Psoas muscle (tissue), 8 donors: ENCODE data around the gene MAML2. TPM values are rescaled to one million over a fixed set of nuclear protein-coding genes. Genes with fewer than 3 reads are reported as not detected.

Experiments used
- ATAC-seq, 4 donors: fragments of 200-7000 bp; cut with Tn5 transposase; one replicate each; pipeline ENCODE4 v1.9.1; 2020; ENCODE audit warnings: moderate library complexity in 3 of 4, mild to moderate bottlenecking in 2 of 4
- DNase-seq, 2 donors: peaks; one replicate each; pipeline ENCODE4 v3.0.0-alpha.2; 2020
- H3K27ac ChIP-seq: fragments of 200-600 bp; one replicate; pipeline ENCODE4 v1.8.0; 2022
- H3K27me3 ChIP-seq, 3 donors: fragments of 200-600 bp in 1 of 3; one replicate each; pipeline versions ENCODE4 v1.6.1 to v1.8.0; 2013 to 2022; ENCODE audit warnings: low read length in 2 of 3, mild to moderate bottlenecking in 2 of 3, moderate library complexity in 1 of 3; ENCODE audit not compliant: insufficient read depth in 3 of 3
- H3K36me3 ChIP-seq, 2 donors: fragments of 200-600 bp in 1 of 2; one replicate each; pipeline versions ENCODE4 v1.6.1 to v1.8.0; 2013 to 2022; ENCODE audit warnings: low read depth in 1 of 2, mild to moderate bottlenecking in 1 of 2, moderate library complexity in 1 of 2; ENCODE audit not compliant: insufficient read depth in 1 of 2
- H3K4me1 ChIP-seq: fragments of 200-600 bp; one replicate; pipeline ENCODE4 v1.8.0; 2022
- H3K4me3 ChIP-seq: fragments of 200-600 bp; one replicate; pipeline ENCODE4 v1.8.0; 2022; ENCODE audit warnings: mild to moderate bottlenecking
- H3K9me3 ChIP-seq: fragments of 200-600 bp; one replicate; pipeline ENCODE4 v1.8.0; 2022
- WGBS, 3 donors: extraction: QIAGEN DNeasy Blood & Tissue Kit; methylation state at CpG; one replicate each; pipeline versions ENCODE4 v1.1.6 to v1.1.7; 2013; 5-methylcytosine and 5-hydroxymethylcytosine counted together
- intact Hi-C, 2 donors: fragments of 100-400 bp; cut with DNase I; formaldehyde crosslinking; loops; one replicate each; pipeline versions ENCODE4 v1.11.0 to v1.14.2; 2022
- polyA plus RNA-seq, 3 donors: library from polyadenylated mRNA; stranded (reverse); fragments of 200-250 nt; gene quantifications; one replicate each; pipeline ENCODE4 v1.2.3, GENCODE V29; 2013
- total RNA-seq, 4 donors: library from RNA; stranded (reverse); fragmentation: NEBNext Ultra II Directional in 2 of 4; extraction: Animal tissue kit (Norgen Biotek cat#: 25700) in 2 of 4; gene quantifications; one replicate each; pipeline versions ENCODE4 v1.2.1 to v1.2.4, GENCODE V29; 2021 to 2023
- TF ChIP-seq, protein P1 (sequence below): fragments of 200-600 bp; IDR thresholded peaks from one replicate; pipeline ENCODE4 v1.8.0; 2022; ENCODE audit warnings: antibody characterized with exemption
- donor health status: healthy with polysubstance abuse.
- donor health status: DM: no; HTN: no; CAD: no; lungs with moderate emphysema.
- donor health status: Bipolar disorder and iron deficiency.
- donor health status: healthy.
- donor health status: DM: yes; HTN: yes; CAD: no.
- donor health status: DM: no; HTN: no; CAD: no.
- donor health status: DM: no; HTN: no; CAD: no.
- donor health status: DM: yes; HTN: yes; CAD: no.

MAML2 gene
- total and polyA plus RNA-seq, 7 donors, result 0.39 to 3.7 (median 1.5) TPM

DNA sequence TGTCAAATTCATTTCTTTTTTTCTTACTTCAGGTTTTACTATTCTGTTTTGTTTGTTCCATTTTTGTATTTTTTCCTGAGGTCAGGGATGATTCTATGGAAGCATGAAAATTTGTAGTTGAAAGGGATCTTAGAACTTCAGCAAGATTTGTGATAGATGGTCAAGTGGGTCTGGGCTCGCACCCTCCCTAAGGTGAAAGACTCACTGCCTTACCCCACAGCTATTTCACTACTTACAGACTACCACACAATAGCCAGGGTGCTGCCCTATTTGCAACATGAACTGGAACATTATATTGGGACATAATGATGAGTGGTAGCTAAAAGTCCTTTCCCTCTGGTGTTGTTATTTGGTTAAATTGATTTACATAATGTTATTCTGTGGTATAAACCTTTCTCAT lies 62.6 kb downstream of the MAML2 start:
- no peak overlapping the region for H3K4me3 ChIP-seq
- intact Hi-C loops, result no loop called here
- no peaks in the 10 kb centered on the region for H3K9me3 ChIP-seq
- no peak for ATAC-seq
- no peaks in the 10 kb centered on the region for H3K4me1 ChIP-seq
- WGBS, 3 donors, result 84 to 100% (median 97%) methylated on average over 1 of the region's 1 CpG
- no peak overlapping the region for H3K27ac ChIP-seq
- TF ChIP-seq, protein P1, sequence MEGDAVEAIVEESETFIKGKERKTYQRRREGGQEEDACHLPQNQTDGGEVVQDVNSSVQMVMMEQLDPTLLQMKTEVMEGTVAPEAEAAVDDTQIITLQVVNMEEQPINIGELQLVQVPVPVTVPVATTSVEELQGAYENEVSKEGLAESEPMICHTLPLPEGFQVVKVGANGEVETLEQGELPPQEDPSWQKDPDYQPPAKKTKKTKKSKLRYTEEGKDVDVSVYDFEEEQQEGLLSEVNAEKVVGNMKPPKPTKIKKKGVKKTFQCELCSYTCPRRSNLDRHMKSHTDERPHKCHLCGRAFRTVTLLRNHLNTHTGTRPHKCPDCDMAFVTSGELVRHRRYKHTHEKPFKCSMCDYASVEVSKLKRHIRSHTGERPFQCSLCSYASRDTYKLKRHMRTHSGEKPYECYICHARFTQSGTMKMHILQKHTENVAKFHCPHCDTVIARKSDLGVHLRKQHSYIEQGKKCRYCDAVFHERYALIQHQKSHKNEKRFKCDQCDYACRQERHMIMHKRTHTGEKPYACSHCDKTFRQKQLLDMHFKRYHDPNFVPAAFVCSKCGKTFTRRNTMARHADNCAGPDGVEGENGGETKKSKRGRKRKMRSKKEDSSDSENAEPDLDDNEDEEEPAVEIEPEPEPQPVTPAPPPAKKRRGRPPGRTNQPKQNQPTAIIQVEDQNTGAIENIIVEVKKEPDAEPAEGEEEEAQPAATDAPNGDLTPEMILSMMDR, result no peak
- no peaks in the 10 kb centered on the region for H3K27me3 ChIP-seq
- no peaks in the 10 kb centered on the region for H3K36me3 ChIP-seq
- no peak for DNase-seq

DNA sequence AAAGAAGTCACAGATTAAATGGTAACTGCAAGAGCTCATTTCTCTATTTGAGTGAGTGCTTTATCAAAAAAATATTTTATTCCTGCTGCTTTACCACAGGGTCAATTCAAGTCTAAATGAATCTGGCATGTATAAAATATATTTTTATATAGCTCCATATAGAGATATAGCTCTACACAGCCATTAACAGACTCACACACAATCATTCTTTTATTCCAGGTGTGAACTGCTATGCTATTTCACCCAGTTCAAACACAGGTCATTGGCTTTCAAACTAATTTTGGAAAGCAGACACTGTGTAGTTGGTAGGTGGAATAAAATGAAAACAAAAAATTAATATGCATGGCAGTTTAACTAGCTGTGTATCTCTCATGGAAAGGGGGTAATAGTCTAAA lies 63.1 kb downstream of the MAML2 start:
- Histone ChIP-seq H3K36me3 (no peaks in the 10 kb centered on the region), H3K4me3 (no peak overlapping the region), H3K27me3 (no peaks in the 10 kb centered on the region), H3K27ac (no peak overlapping the region), H3K4me1 (no peaks in the 10 kb centered on the region), H3K9me3 (no peaks in the 10 kb centered on the region)
- intact Hi-C loops, result no loop called here
- TF ChIP-seq, protein P1, result no peak
- DNase-seq, result no peak
- ATAC-seq, result no peak

DNA sequence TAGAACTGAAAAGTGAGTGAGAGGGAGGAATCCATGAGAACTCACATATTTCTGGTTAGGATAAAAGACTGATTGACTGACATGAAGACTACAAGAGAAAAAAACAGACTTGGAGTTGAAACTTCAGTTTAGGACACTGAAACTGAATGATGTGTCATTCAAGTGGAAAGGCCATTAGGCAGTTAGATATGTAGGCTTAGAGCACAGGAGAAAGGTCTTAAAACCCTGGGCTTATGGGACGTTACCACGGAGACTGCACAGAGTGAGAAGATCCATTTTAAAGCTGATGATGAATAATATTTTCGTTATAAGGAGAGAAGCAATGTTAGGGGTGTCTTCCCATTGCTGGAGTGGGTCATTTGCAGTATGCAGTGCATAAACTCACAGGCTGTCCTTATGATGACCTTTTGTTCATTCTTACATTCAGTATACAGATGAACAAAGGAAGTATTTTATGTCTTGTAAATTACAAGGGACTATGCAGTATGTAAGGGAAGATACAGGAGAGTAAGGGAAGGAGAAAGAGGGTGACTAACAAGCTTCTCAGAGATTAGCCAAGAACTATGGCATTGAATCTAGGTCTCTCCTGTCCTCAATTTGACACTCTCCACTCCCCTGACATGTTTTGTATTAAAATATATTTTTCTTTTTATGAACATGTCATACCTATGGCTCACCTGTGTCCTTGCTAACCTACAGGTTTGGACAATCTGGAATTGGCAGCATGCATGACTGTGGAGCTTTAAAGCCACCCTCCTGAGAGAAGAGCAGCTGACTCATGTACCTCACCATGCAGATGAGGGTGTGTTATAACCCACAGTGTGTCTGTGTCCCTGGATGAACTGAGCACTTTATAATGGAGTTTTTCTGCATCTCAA lies 63.7 kb downstream of the MAML2 start:
- Histone ChIP-seq H3K27ac (no peak overlapping the region), H3K36me3 (no peaks in the 10 kb centered on the region), H3K4me3 (no peak overlapping the region), H3K4me1 (no peaks in the 10 kb centered on the region), H3K9me3 (no peaks in the 10 kb centered on the region), H3K27me3 (no peaks in the 10 kb centered on the region)
- TF ChIP-seq, protein P1, result no peak
- intact Hi-C loops, result no loop called here
- DNase-seq (no peak), ATAC-seq (no peak)
- WGBS, 3 donors, result 74 to 76% (median 76%) methylated on average over 3 of the region's 3 CpGs

DNA sequence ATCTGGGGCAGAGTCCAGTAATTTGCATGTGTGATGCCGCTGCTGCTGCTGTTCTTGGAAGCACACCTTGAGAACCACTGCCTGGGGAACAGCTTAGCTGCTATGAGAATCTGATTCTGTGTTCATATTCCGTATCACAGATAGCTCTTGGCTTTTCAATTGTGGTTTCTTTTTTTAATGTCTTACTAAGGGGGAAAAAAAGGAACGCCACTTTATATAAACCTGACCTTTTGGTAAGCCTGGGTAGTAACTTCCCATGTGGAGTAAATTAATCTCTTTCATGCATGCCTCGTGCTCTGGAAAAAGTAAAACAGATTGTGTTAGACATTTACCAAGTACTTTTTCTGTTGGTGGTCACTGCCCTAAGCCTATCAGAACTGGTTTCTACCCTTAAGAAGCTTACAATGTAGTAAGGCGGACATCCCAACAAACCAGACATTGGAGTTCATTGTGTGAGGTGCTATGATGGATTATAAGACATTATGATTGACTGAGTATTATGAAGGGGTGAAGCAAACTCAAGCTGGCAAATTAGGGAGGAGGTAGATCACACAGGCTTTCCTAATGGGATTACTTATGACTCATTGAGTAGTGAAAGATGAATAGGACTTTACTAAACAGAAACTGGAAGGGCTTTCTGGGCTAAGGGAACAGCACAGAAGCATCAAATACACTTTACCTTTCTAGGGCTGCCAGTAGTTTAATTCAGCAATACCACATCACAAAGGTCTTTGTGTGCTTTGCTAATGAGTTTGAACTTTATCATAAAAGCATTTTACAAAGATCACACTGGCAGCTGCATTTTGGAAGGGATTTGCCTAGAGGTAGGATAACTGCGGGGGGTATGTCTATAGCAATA lies 64.7 kb downstream of the MAML2 start:
- TF ChIP-seq, protein P1, result no peak
- no peak for ATAC-seq
- Histone ChIP-seq H3K36me3 (no peaks in the 10 kb centered on the region), H3K27ac (no peak overlapping the region), H3K9me3 (no peaks in the 10 kb centered on the region), H3K27me3 (no peaks in the 10 kb centered on the region), H3K4me3 (no peak overlapping the region), H3K4me1 (no peaks in the 10 kb centered on the region)
- WGBS, 3 donors, result 78 to 82% (median 81%) methylated on average over 6 of the region's 6 CpGs
- intact Hi-C loops, result no loop called here
- no peak for DNase-seq
